Neutrophil (primary cell): Measurements from ENCODE around the gene PTPN4.

Source experiments
- H3K27ac ChIP-seq: fragments of 200-600 bp; sonication (generic); 2 replicates; pipeline ENCODE4 v1.5.1; 2016; ENCODE audit warnings: mild to moderate bottlenecking, moderate library complexity
- H3K27me3 ChIP-seq: fragments of 200-600 bp; sonication (generic); 2 replicates; pipeline ENCODE4 v1.6.0; 2016; ENCODE audit warnings: mild to moderate bottlenecking
- H3K36me3 ChIP-seq: fragments of 200-600 bp; sonication (generic); 2 replicates; pipeline ENCODE4 v1.5.1; 2017
- H3K4me1 ChIP-seq, 2 experiments: fragments of 200-600 bp in 1 of 2; sonication (generic) in 1 of 2; 1 replicate in 1 of 2; 2 replicates in 1 of 2; pipeline versions ENCODE4 v1.5.1 to v1.6.1; 2013 to 2016; ENCODE audit warnings: low read depth in 1 of 2, low read length in 1 of 2, mild to moderate bottlenecking in 1 of 2, moderate library complexity in 1 of 2; ENCODE audit not compliant: control insufficient read depth in 1 of 2, insufficient read depth in 1 of 2
- H3K4me3 ChIP-seq, 2 experiments: fragments of 200-600 bp in 1 of 2; sonication (generic) in 1 of 2; 1 replicate in 1 of 2; 2 replicates in 1 of 2; pipeline ENCODE4 v1.5.1; 2013 to 2016; ENCODE audit warnings: low read depth in 1 of 2, low read length in 1 of 2, mild to moderate bottlenecking in 1 of 2, moderate library complexity in 1 of 2
- H3K9me3 ChIP-seq: fragments of 200-600 bp; sonication (generic); 2 replicates; pipeline ENCODE4 v1.5.1; 2016
- CTCF ChIP-seq: fragments of 200-600 bp; sonication (generic); IDR thresholded peaks from 2 replicates; pipeline ENCODE4 v1.5.1; 2016; ENCODE audit warnings: antibody characterized with exemption

The PTPN4 gene

GRCh38 chr2:119744335-119744939 lies 15.3 kb upstream of the PTPN4 start:
- Histone ChIP-seq H3K9me3 (no peaks in the 10 kb centered on the region), H3K36me3 (no peaks in the 10 kb centered on the region), H3K4me1 (no peaks in the 10 kb centered on the region), H3K27ac (no peak overlapping the region), H3K27me3 (no peaks in the 10 kb centered on the region), H3K4me3 (no peak overlapping the region)
- no peak for TF ChIP-seq CTCF

- Histone ChIP-seq H3K9me3 (no peaks in the 10 kb centered on the region), H3K4me3 (no peak overlapping the region), H3K4me1 (no peaks in the 10 kb centered on the region), H3K27me3 (no peaks in the 10 kb centered on the region), H3K36me3 (no peaks in the 10 kb centered on the region), H3K27ac (no peak overlapping the region)
- TF ChIP-seq CTCF, result no peak
Measured at GRCh38 chr2:119745566-119745965, 14.2 kb upstream of the PTPN4 start.

GRCh38 chr2:119746836-119747686 lies 12.7 kb upstream of the PTPN4 start:
- TF ChIP-seq CTCF, result no peak
- no peaks in the 10 kb centered on the region for H3K4me1 ChIP-seq
- no peaks in the 10 kb centered on the region for H3K9me3 ChIP-seq
- peaks cover 4% of the 10 kb centered on the region for H3K27me3 ChIP-seq
- H3K27ac ChIP-seq, result no peak overlapping the region
- H3K36me3 ChIP-seq, result no peaks in the 10 kb centered on the region
- no peak overlapping the region for H3K4me3 ChIP-seq

GRCh38 chr2:119748135-119748534 lies 11.6 kb upstream of the PTPN4 start:
- no peaks in the 10 kb centered on the region for H3K4me1 ChIP-seq
- H3K27ac ChIP-seq, result no peak overlapping the region
- no peaks in the 10 kb centered on the region for H3K36me3 ChIP-seq
- peaks cover 4% of the 10 kb centered on the region for H3K27me3 ChIP-seq
- H3K9me3 ChIP-seq, result no peaks in the 10 kb centered on the region
- no peak overlapping the region for H3K4me3 ChIP-seq
- TF ChIP-seq CTCF, result no peak

- no peaks in the 10 kb centered on the region for H3K4me1 ChIP-seq
- H3K36me3 ChIP-seq, result no peaks in the 10 kb centered on the region
- peaks cover 4% of the 10 kb centered on the region for H3K27me3 ChIP-seq
- no peaks in the 10 kb centered on the region for H3K9me3 ChIP-seq
- TF ChIP-seq CTCF, result no peak
- H3K27ac ChIP-seq, result no peak overlapping the region
- no peak overlapping the region for H3K4me3 ChIP-seq
Measured at GRCh38 chr2:119749477-119750012, 10.2 kb upstream of the PTPN4 start.
